ENCODE results near the gene HLX.

HLX gene

DNA sequence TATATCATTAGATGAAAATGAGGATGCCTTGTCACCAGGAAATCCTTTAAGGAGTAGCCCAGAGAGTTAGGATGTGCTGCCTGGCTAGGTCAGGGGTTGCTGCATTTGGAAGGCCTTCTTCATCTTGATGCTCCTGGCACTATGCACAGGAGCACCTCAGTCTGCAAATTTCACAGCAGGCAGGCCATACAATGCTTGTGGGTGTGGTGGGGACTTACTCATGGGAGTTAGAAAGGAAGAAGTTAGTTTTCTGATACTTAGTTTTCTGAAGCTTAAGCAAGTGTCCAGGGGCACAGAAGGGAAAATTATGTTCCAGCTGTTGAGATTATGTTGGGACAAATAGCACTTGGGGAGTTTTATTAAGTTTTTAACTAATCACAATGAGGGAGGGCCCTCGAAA lies 11.4 kb downstream of the HLX start:
- TF ChIP-seq ARNTL (CRISPR knock-in tag; IDR thresholded peaks at IDR 0.05; ENCODE audit: borderline replicate concordance, low read depth) (no peak), ZFP30 (CRISPR knock-in tag; IDR thresholded peaks at IDR 0.05) (no peak), ISL1 (CRISPR knock-in tag; IDR thresholded peaks at IDR 0.05) (no peak), ZNF8 (CRISPR knock-in tag; IDR thresholded peaks at IDR 0.05) (no peak), ESRRG (CRISPR knock-in tag; IDR thresholded peaks at IDR 0.05) (no peak), PPARA (CRISPR knock-in tag; IDR thresholded peaks at IDR 0.05; ENCODE audit: borderline replicate concordance) (no peak), CSDC2 (CRISPR knock-in tag; IDR thresholded peaks at IDR 0.05) (no peak), RARB (CRISPR knock-in tag; IDR thresholded peaks at IDR 0.05) (no peak), CSRNP3 (CRISPR knock-in tag; IDR thresholded peaks at IDR 0.05) (no peak), TOX (CRISPR knock-in tag; IDR thresholded peaks at IDR 0.05; ENCODE audit: borderline replicate concordance) (no peak), OSR1 (CRISPR knock-in tag; IDR thresholded peaks at IDR 0.05) (no peak), BACH2 (CRISPR knock-in tag; IDR thresholded peaks at IDR 0.05; ENCODE audit: borderline replicate concordance) (no peak)
- TF ChIP-seq, protein P1, sequence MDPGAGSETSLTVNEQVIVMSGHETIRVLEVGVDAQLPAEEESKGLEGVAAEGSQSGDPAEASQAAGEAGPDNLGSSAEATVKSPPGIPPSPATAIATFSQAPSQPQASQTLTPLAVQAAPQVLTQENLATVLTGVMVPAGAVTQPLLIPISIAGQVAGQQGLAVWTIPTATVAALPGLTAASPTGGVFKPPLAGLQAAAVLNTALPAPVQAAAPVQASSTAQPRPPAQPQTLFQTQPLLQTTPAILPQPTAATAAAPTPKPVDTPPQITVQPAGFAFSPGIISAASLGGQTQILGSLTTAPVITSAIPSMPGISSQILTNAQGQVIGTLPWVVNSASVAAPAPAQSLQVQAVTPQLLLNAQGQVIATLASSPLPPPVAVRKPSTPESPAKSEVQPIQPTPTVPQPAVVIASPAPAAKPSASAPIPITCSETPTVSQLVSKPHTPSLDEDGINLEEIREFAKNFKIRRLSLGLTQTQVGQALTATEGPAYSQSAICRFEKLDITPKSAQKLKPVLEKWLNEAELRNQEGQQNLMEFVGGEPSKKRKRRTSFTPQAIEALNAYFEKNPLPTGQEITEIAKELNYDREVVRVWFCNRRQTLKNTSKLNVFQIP (CRISPR knock-in tag; IDR thresholded peaks at IDR 0.05; ENCODE audit: borderline replicate concordance, low read depth), result no peak
- TF ChIP-seq, protein P2, sequence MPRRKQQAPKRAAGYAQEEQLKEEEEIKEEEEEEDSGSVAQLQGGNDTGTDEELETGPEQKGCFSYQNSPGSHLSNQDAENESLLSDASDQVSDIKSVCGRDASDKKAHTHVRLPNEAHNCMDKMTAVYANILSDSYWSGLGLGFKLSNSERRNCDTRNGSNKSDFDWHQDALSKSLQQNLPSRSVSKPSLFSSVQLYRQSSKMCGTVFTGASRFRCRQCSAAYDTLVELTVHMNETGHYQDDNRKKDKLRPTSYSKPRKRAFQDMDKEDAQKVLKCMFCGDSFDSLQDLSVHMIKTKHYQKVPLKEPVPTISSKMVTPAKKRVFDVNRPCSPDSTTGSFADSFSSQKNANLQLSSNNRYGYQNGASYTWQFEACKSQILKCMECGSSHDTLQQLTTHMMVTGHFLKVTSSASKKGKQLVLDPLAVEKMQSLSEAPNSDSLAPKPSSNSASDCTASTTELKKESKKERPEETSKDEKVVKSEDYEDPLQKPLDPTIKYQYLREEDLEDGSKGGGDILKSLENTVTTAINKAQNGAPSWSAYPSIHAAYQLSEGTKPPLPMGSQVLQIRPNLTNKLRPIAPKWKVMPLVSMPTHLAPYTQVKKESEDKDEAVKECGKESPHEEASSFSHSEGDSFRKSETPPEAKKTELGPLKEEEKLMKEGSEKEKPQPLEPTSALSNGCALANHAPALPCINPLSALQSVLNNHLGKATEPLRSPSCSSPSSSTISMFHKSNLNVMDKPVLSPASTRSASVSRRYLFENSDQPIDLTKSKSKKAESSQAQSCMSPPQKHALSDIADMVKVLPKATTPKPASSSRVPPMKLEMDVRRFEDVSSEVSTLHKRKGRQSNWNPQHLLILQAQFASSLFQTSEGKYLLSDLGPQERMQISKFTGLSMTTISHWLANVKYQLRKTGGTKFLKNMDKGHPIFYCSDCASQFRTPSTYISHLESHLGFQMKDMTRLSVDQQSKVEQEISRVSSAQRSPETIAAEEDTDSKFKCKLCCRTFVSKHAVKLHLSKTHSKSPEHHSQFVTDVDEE (CRISPR knock-in tag; IDR thresholded peaks at IDR 0.05), result no peak
- no peak for ATAC-seq

- TF ChIP-seq TCF4 (CRISPR knock-in tag; IDR thresholded peaks at IDR 0.05; ENCODE audit: borderline replicate concordance) (no peak), ZC3H10 (CRISPR knock-in tag; IDR thresholded peaks at IDR 0.05) (no peak), ZNF8 (CRISPR knock-in tag; IDR thresholded peaks at IDR 0.05) (no peak), CSDC2 (CRISPR knock-in tag; IDR thresholded peaks at IDR 0.05) (no peak), RARB (CRISPR knock-in tag; IDR thresholded peaks at IDR 0.05) (no peak), PPARA (CRISPR knock-in tag; IDR thresholded peaks at IDR 0.05; ENCODE audit: borderline replicate concordance) (no peak), SNAI2 (CRISPR knock-in tag; IDR thresholded peaks at IDR 0.05) (no peak), ZFP3 (CRISPR knock-in tag; IDR thresholded peaks at IDR 0.05) (no peak), ZNF565 (CRISPR knock-in tag; conservative IDR thresholded peaks at IDR 0.05; ENCODE audit: low read depth) (no peak), CSRNP3 (CRISPR knock-in tag; IDR thresholded peaks at IDR 0.05) (no peak), ESRRG (CRISPR knock-in tag; IDR thresholded peaks at IDR 0.05) (no peak)
- TF ChIP-seq, protein P1 (CRISPR knock-in tag; IDR thresholded peaks at IDR 0.05; ENCODE audit: borderline replicate concordance, low read depth), result no peak
- no peak for ATAC-seq
Measured at GRCh38 chr1:220891224-220892085, 12.2 kb downstream of the HLX start.

- TF ChIP-seq TOX (CRISPR knock-in tag; IDR thresholded peaks at IDR 0.05; ENCODE audit: borderline replicate concordance) (no peak), GLIS3 (CRISPR knock-in tag; IDR thresholded peaks at IDR 0.05) (no peak), PPARA (CRISPR knock-in tag; IDR thresholded peaks at IDR 0.05; ENCODE audit: borderline replicate concordance) (no peak), ZFP30 (CRISPR knock-in tag; IDR thresholded peaks at IDR 0.05) (no peak), ZNF565 (CRISPR knock-in tag; conservative IDR thresholded peaks at IDR 0.05; ENCODE audit: low read depth) (no peak), SNAI2 (CRISPR knock-in tag; IDR thresholded peaks at IDR 0.05) (no peak)
- TF ChIP-seq, protein P1 (CRISPR knock-in tag; IDR thresholded peaks at IDR 0.05; ENCODE audit: borderline replicate concordance, low read depth), result no peak
- no peak for ATAC-seq
Measured at GRCh38 chr1:220892086-220892376, 12.8 kb downstream of the HLX start.
